Measurements from ENCODE around the gene LMF1. TPM values are rescaled to one million over a fixed set of nuclear protein-coding genes. Genes with fewer than 3 reads are reported as not detected.

Gene LMF1
- total RNA-seq, 1 experiment from 2014 or later: 10.9 TPM

- no peak for DNase-seq (ENCODE audit: low read depth, low spot score)
- in situ Hi-C loops (cut with HindIII; ENCODE audit: low pct_unique_long_range_greater_than_20kb, low sequenced_read_pairs): no loop called here
Measured at GRCh38 chr16:876041-876335, 94.8 kb downstream of the LMF1 start.

- in situ Hi-C loops (cut with HindIII; ENCODE audit: low pct_unique_long_range_greater_than_20kb, low sequenced_read_pairs): no loop called here
Measured at GRCh38 chr16:875182-876040, 95.4 kb downstream of the LMF1 start.

GRCh38 chr16:874366-875181, 96.2 kb downstream of the LMF1 start:
- no peak for DNase-seq (ENCODE audit: low read depth, low spot score)
- in situ Hi-C loops (cut with HindIII; ENCODE audit: low pct_unique_long_range_greater_than_20kb, low sequenced_read_pairs): no loop called here

More at GRCh38 chr16:875182-876040, 95.4 kb downstream of the LMF1 start:
- DNase-seq (ENCODE audit: low read depth, low spot score): no peak

- no peak for DNase-seq (ENCODE audit: low read depth, low spot score)
- in situ Hi-C loops (cut with HindIII; ENCODE audit: low pct_unique_long_range_greater_than_20kb, low sequenced_read_pairs): no loop called here
Measured at GRCh38 chr16:873889-874288, 96.9 kb downstream of the LMF1 start.

- DNase-seq (ENCODE audit: low read depth, low spot score): no peak
- in situ Hi-C loops (cut with HindIII; ENCODE audit: low pct_unique_long_range_greater_than_20kb, low sequenced_read_pairs): no loop called here
Measured at GRCh38 chr16:873243-873661, 97.5 kb downstream of the LMF1 start.

GRCh38 chr16:872436-873242, 98.1 kb downstream of the LMF1 start:
- DNase-seq (ENCODE audit: low read depth, low spot score): no peak
- in situ Hi-C loops (cut with HindIII; ENCODE audit: low pct_unique_long_range_greater_than_20kb, low sequenced_read_pairs): no loop called here

- in situ Hi-C loops (cut with HindIII; ENCODE audit: low pct_unique_long_range_greater_than_20kb, low sequenced_read_pairs): no loop called here
- DNase-seq (ENCODE audit: low read depth, low spot score): no peak
Measured at GRCh38 chr16:871562-872345, 99.0 kb downstream of the LMF1 start.

GRCh38 chr16:870856-871561, 99.8 kb downstream of the LMF1 start:
- in situ Hi-C loops (cut with HindIII; ENCODE audit: low pct_unique_long_range_greater_than_20kb, low sequenced_read_pairs): no loop called here

GRCh38 chr16:869823-870641, 100.8 kb downstream of the LMF1 start:
- no peak for DNase-seq (ENCODE audit: low read depth, low spot score)
- in situ Hi-C loops (cut with HindIII; ENCODE audit: low pct_unique_long_range_greater_than_20kb, low sequenced_read_pairs): no loop called here

More at GRCh38 chr16:870856-871561, 99.8 kb downstream of the LMF1 start:
- DNase-seq (ENCODE audit: low read depth, low spot score): no peak

GRCh38 chr16:868846-869822, 101.7 kb downstream of the LMF1 start:
- DNase-seq (ENCODE audit: low read depth, low spot score): no peak
- in situ Hi-C loops (cut with HindIII; ENCODE audit: low pct_unique_long_range_greater_than_20kb, low sequenced_read_pairs): no loop called here

- in situ Hi-C loops (cut with HindIII; ENCODE audit: low pct_unique_long_range_greater_than_20kb, low sequenced_read_pairs): no loop called here
- DNase-seq (ENCODE audit: low read depth, low spot score): no peak
Measured at GRCh38 chr16:868386-868755, 102.4 kb downstream of the LMF1 start.

GRCh38 chr16:867421-868385, 103.1 kb downstream of the LMF1 start:
- in situ Hi-C loops (cut with HindIII; ENCODE audit: low pct_unique_long_range_greater_than_20kb, low sequenced_read_pairs): no loop called here

GRCh38 chr16:866252-866896, 104.4 kb downstream of the LMF1 start:
- DNase-seq (ENCODE audit: low read depth, low spot score): no peak
- in situ Hi-C loops (cut with HindIII; ENCODE audit: low pct_unique_long_range_greater_than_20kb, low sequenced_read_pairs): no loop called here

More at GRCh38 chr16:867421-868385, 103.1 kb downstream of the LMF1 start:
- no peak for DNase-seq (ENCODE audit: low read depth, low spot score)

- DNase-seq (ENCODE audit: low read depth, low spot score): no peak
- in situ Hi-C loops (cut with HindIII; ENCODE audit: low pct_unique_long_range_greater_than_20kb, low sequenced_read_pairs): no loop called here
Measured at GRCh38 chr16:865026-865425, 105.8 kb downstream of the LMF1 start.
